ENCODE measurements around the gene PLP1. TPM values are rescaled to one million over a fixed set of nuclear protein-coding genes. Genes with fewer than 3 reads are reported as not detected.

PLP1 gene
- total RNA-seq, 1 donor from 2014 or later, result 9.6 TPM

GRCh38 chrX:103781706-103782105, 5.1 kb downstream of the PLP1 start:
- Mint-ChIP-seq H3K9me3 (ENCODE audit: unreplicated experiment) (no peaks in the 10 kb centered on the region), H3K36me3 (ENCODE audit: low read depth, unreplicated experiment) (no peaks in the 10 kb centered on the region), H3K4me1 (ENCODE audit: unreplicated experiment) (peaks cover 22% of the 10 kb centered on the region), H3K27me3 (ENCODE audit: unreplicated experiment) (no peaks in the 10 kb centered on the region), H3K27ac (ENCODE audit: unreplicated experiment) (no peak overlapping the region), H3K4me3 (ENCODE audit: unreplicated experiment) (no peak overlapping the region)
- TF ChIP-seq CTCF (IDR thresholded peaks at IDR 0.05; ENCODE audit: unreplicated experiment), result no peak
- DNase-seq (ENCODE audit: low spot score), result no peak

- Mint-ChIP-seq H3K27me3 (ENCODE audit: unreplicated experiment) (no peaks in the 10 kb centered on the region), H3K36me3 (ENCODE audit: low read depth, unreplicated experiment) (no peaks in the 10 kb centered on the region), H3K4me3 (ENCODE audit: unreplicated experiment) (no peak overlapping the region), H3K9me3 (ENCODE audit: unreplicated experiment) (no peaks in the 10 kb centered on the region), H3K27ac (ENCODE audit: unreplicated experiment) (no peak overlapping the region), H3K4me1 (ENCODE audit: unreplicated experiment) (peaks cover 22% of the 10 kb centered on the region)
- no peak for TF ChIP-seq CTCF (IDR thresholded peaks at IDR 0.05; ENCODE audit: unreplicated experiment)
- no peak for DNase-seq (ENCODE audit: low spot score)
These were observed 6.0 kb downstream of the PLP1 start for GRCh38 chrX:103782640-103783039.

DNA sequence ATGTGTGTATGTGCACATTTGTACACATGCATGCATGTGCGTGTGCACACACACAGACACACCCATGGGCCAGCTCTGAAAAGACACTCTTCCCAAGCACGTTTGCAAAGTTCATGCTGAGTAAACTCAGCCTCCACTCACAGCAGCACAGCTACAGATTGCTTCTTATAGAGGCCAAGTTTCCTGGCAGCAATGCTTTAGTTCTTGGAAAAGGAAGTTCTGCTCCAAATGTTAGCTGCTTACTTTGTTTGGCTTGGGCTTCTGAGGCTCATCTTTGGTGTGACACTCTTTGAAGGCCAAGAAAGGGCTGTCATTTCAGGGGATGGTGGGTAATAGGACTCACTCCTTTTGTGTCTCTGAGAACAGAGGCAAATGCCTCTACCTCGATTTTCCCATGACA, 6.6 kb downstream of the PLP1 start:
- no peak for DNase-seq (ENCODE audit: low spot score)
- H3K27ac Mint-ChIP-seq (ENCODE audit: unreplicated experiment), result no peak overlapping the region
- TF ChIP-seq CTCF (IDR thresholded peaks at IDR 0.05; ENCODE audit: unreplicated experiment), result no peak
- peaks cover 20% of the 10 kb centered on the region for H3K4me1 Mint-ChIP-seq (ENCODE audit: unreplicated experiment)
- H3K27me3 Mint-ChIP-seq (ENCODE audit: unreplicated experiment), result no peaks in the 10 kb centered on the region
- H3K36me3 Mint-ChIP-seq (ENCODE audit: low read depth, unreplicated experiment), result no peaks in the 10 kb centered on the region
- no peaks in the 10 kb centered on the region for H3K9me3 Mint-ChIP-seq (ENCODE audit: unreplicated experiment)
- H3K4me3 Mint-ChIP-seq (ENCODE audit: unreplicated experiment), result no peak overlapping the region

- Mint-ChIP-seq H3K36me3 (ENCODE audit: low read depth, unreplicated experiment) (no peaks in the 10 kb centered on the region), H3K9me3 (ENCODE audit: unreplicated experiment) (no peaks in the 10 kb centered on the region), H3K4me1 (ENCODE audit: unreplicated experiment) (peaks cover 12% of the 10 kb centered on the region), H3K4me3 (ENCODE audit: unreplicated experiment) (no peak overlapping the region), H3K27ac (ENCODE audit: unreplicated experiment) (no peak overlapping the region), H3K27me3 (ENCODE audit: unreplicated experiment) (no peaks in the 10 kb centered on the region)
- TF ChIP-seq CTCF (IDR thresholded peaks at IDR 0.05; ENCODE audit: unreplicated experiment), result no peak
- DNase-seq (ENCODE audit: low spot score), result no peak
These were observed 7.3 kb downstream of the PLP1 start for GRCh38 chrX:103783971-103784370.

DNA sequence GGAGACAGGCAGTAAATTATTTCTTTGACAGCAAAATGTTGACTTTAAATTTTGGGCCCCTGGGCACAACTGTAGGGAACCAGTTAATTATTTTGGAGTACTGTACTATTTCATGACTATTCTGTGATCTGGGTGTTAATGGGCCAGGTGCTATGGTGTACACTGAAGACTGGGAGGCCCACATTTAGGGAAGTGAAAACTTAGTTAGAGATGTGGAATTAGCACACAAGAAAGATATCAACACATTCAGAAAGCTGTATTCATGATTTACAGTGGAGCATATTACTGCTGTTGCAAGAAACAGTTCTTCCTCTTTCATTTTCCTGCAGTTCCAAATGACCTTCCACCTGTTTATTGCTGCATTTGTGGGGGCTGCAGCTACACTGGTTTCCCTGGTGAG, 12.4 kb downstream of the PLP1 start:
- Mint-ChIP-seq H3K27me3 (ENCODE audit: unreplicated experiment) (no peaks in the 10 kb centered on the region), H3K4me3 (ENCODE audit: unreplicated experiment) (no peak overlapping the region), H3K9me3 (ENCODE audit: unreplicated experiment) (no peaks in the 10 kb centered on the region), H3K4me1 (ENCODE audit: unreplicated experiment) (peaks cover 17% of the 10 kb centered on the region), H3K36me3 (ENCODE audit: low read depth, unreplicated experiment) (peaks cover 5% of the 10 kb centered on the region), H3K27ac (ENCODE audit: unreplicated experiment) (no peak overlapping the region)
- TF ChIP-seq CTCF (IDR thresholded peaks at IDR 0.05; ENCODE audit: unreplicated experiment), result no peak
- DNase-seq (ENCODE audit: low spot score), result no peak

Measured in endothelial cell (in vitro differentiated cells).